HEK293 (cell line): ENCODE results near the gene IFIT5.

ENCODE experiments used
- CTCF ChIA-PET: fragments of 350-600 bp; formaldehyde crosslinking; extraction: SDS; loops from one replicate; lab custom pipeline; 2021; ENCODE audit warnings: antibody characterized with exemption; lab: Yijun Ruan, JAX
- POLR2A ChIA-PET: fragments of 300-600 bp; formaldehyde crosslinking; extraction: SDS; loops from one replicate; lab custom pipeline; 2020; ENCODE audit warnings: antibody characterized with exemption, inconsistent platforms; lab: Yijun Ruan, JAX
- H3K27ac ChIP-seq: fragments of 200-500 bp; sonication (Bioruptor generic); 2 replicates; pipeline ENCODE4 v1.5.1; 2014; ENCODE audit warnings: low read depth, low read length, control low read depth, inconsistent platforms; ENCODE audit errors: extremely low read depth
- H3K36me3 ChIP-seq, 2 experiments: fragments of 200-500 bp in 1 of 2; sonication (Bioruptor generic) in 1 of 2; 1 replicate in 1 of 2; 2 replicates in 1 of 2; pipeline ENCODE4 v1.5.1; 2014 to 2017; ENCODE audit warnings: inconsistent platforms in 2 of 2, low read length in 2 of 2; ENCODE audit not compliant: control insufficient read depth in 2 of 2, insufficient read depth in 1 of 2
- H3K4me1 ChIP-seq: fragments of 200-500 bp; sonication (Bioruptor generic); 2 replicates; pipeline ENCODE4 v1.5.1; 2014; ENCODE audit warnings: mild to moderate bottlenecking, low read length, inconsistent platforms; ENCODE audit not compliant: control insufficient read depth, insufficient read depth
- H3K4me3 ChIP-seq: 2 replicates; pipeline ENCODE4 v1.5.1; 2011; ENCODE audit warnings: low read depth, mild to moderate bottlenecking, control low read depth, low read length, moderate library complexity
- H3K9me3 ChIP-seq: fragments of 200-500 bp; sonication (Bioruptor generic); 2 replicates; pipeline ENCODE4 v1.5.1; 2014; ENCODE audit warnings: low read depth, low read length, inconsistent platforms; ENCODE audit not compliant: control insufficient read depth, insufficient read depth
- CTCF ChIP-seq: fragments of 450-650 bp; formaldehyde crosslinking; IDR thresholded peaks from 2 replicates; pipeline ENCODE4 v1.5.1; 2016; ENCODE audit warnings: missing biosample characterization, missing genetic modification characterization
- GFI1B ChIP-seq: fragments of 450-650 bp; formaldehyde crosslinking; IDR thresholded peaks from 2 replicates; pipeline ENCODE4 v1.5.1; 2016; ENCODE audit warnings: missing biosample characterization, missing genetic modification characterization
- ZBTB20 ChIP-seq: fragments of 450-650 bp; formaldehyde crosslinking; IDR thresholded peaks from 2 replicates; pipeline ENCODE4 v1.5.1; 2016; ENCODE audit warnings: missing biosample characterization, missing genetic modification characterization
- ZBTB44 ChIP-seq: fragments of 450-650 bp; IDR thresholded peaks from 2 replicates; pipeline ENCODE4 v1.5.1; 2018; ENCODE audit warnings: missing biosample characterization, mild to moderate bottlenecking, missing genetic modification characterization
- ZBTB8A ChIP-seq: fragments of 450-650 bp; formaldehyde crosslinking; IDR thresholded peaks from 2 replicates; pipeline ENCODE4 v1.5.1; 2016; ENCODE audit warnings: missing biosample characterization, missing genetic modification characterization
- ZNF239 ChIP-seq: fragments of 450-650 bp; formaldehyde crosslinking; IDR thresholded peaks from 2 replicates; pipeline ENCODE4 v1.5.1; 2016; ENCODE audit warnings: missing biosample characterization, missing genetic modification characterization
- ZNF341 ChIP-seq: fragments of 450-650 bp; formaldehyde crosslinking; IDR thresholded peaks from 2 replicates; pipeline ENCODE4; 2016; ENCODE audit warnings: low read depth, missing biosample characterization, missing genetic modification characterization
- ZNF549 ChIP-seq: fragments of 450-650 bp; IDR thresholded peaks from 2 replicates; pipeline ENCODE4 v1.5.1; 2018; ENCODE audit warnings: missing biosample characterization, missing genetic modification characterization, mild to moderate bottlenecking, inconsistent platforms, moderate library complexity
- ZNF654 ChIP-seq: fragments of 450-650 bp; formaldehyde crosslinking; IDR thresholded peaks from 2 replicates; pipeline ENCODE4 v1.5.1; 2016; ENCODE audit warnings: low read depth, missing biosample characterization, missing genetic modification characterization
- ZNF658 ChIP-seq: fragments of 450-650 bp; formaldehyde crosslinking; IDR thresholded peaks from 2 replicates; pipeline ENCODE4; 2016; ENCODE audit warnings: missing biosample characterization, missing genetic modification characterization
- ZNF701 ChIP-seq: fragments of 450-650 bp; formaldehyde crosslinking; IDR thresholded peaks from 2 replicates; pipeline ENCODE4 v1.5.1; 2016; ENCODE audit warnings: missing biosample characterization, missing genetic modification characterization
- ZSCAN23 ChIP-seq: fragments of 450-650 bp; formaldehyde crosslinking; IDR thresholded peaks from 2 replicates; pipeline ENCODE4 v1.5.1; 2016; ENCODE audit warnings: missing biosample characterization, missing genetic modification characterization
- TF ChIP-seq, protein P1 (sequence below): fragments of 450-650 bp; formaldehyde crosslinking; IDR thresholded peaks from 2 replicates; pipeline ENCODE4 v1.5.0; 2017; ENCODE audit warnings: missing biosample characterization, missing genetic modification characterization, borderline replicate concordance
- TF ChIP-seq, protein P2 (sequence below): sonication (generic); formaldehyde crosslinking; IDR thresholded peaks from 2 replicates; pipeline ENCODE4 v1.8.1; 2022; ENCODE audit warnings: mild to moderate bottlenecking, moderate library complexity, missing genetic modification reagents
- TF ChIP-seq, protein P3 (sequence below): fragments of 450-650 bp; formaldehyde crosslinking; IDR thresholded peaks from 2 replicates; pipeline ENCODE4 v1.5.1; 2016; ENCODE audit warnings: missing biosample characterization, missing genetic modification characterization
- TF ChIP-seq, protein P4 (sequence below): IDR thresholded peaks from 2 replicates; pipeline ENCODE4 v1.6.1; 2011; ENCODE audit warnings: mild to moderate bottlenecking, low read depth, low read length, borderline replicate concordance

The IFIT5 gene

DNA sequence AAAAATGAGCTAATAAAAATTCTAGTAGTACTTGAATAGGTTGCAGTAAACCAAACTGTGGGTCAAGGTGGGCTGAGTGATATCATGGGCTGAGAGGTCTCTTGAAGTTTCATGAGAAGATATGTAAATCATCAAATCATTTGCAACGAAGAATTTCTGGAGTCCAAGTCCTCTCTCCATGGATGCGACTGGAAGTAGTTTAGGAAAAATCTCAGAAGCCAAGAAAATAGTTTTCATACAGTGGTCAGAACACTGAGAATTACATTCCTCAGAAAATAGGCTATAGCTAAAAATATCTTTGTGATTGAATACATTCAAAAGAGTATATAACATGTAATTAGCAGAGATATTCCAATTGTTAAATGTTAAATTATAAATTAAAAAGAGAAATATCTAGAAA is 25.6 kb upstream of the IFIT5 start:
- H3K9me3 ChIP-seq, result no peaks in the 10 kb centered on the region
- TF ChIP-seq ZNF549, result no peak
- no peak for TF ChIP-seq GFI1B (tag by site-specific recombination)
- TF ChIP-seq, all 188 proteins: peak for 0
- ChIA-PET POLR2A (no interaction called here), CTCF (interaction anchor here (0.6 to 2.3 kb wide), 8 partner anchors 19 to 1505 kb away, joined by 3 to 8 read pairs (median 4); partner anchors contain the start of genes HTR7 and LIPA)
- no peak overlapping the region for H3K4me3 ChIP-seq
- H3K36me3 ChIP-seq, result no peaks in the 10 kb centered on the region
- H3K4me1 ChIP-seq, result 0 out of 2 replicates have a peak, but pooled peaks cover 4% of the 10 kb centered on the region
- H3K27ac ChIP-seq, result no peak overlapping the region

- H3K4me3 ChIP-seq, result no peak overlapping the region
- H3K36me3 ChIP-seq, result no peaks in the 10 kb centered on the region
- H3K4me1 ChIP-seq, result 0 out of 2 replicates have a peak, but pooled peaks cover 4% of the 10 kb centered on the region
- H3K9me3 ChIP-seq, result no peaks in the 10 kb centered on the region
- TF ChIP-seq ZNF341 (tag by site-specific recombination), result no peak
- 0 out of 2 replicates have a peak, but pooled peaks have one; percentile 28 for TF ChIP-seq CTCF (tag by site-specific recombination)
- peak; percentile 58 for TF ChIP-seq ZNF654
- ChIA-PET CTCF (interaction anchor here (0.6 to 2.3 kb wide), 10 partner anchors 20 to 1469 kb away, joined by 3 to 8 read pairs (median 4); partner anchors contain the start of genes HTR7 and LIPA), POLR2A (no interaction called here)
- no peak overlapping the region for H3K27ac ChIP-seq
These were observed 25.1 kb upstream of the IFIT5 start for GRCh38 chr10:89389254-89389653.

DNA sequence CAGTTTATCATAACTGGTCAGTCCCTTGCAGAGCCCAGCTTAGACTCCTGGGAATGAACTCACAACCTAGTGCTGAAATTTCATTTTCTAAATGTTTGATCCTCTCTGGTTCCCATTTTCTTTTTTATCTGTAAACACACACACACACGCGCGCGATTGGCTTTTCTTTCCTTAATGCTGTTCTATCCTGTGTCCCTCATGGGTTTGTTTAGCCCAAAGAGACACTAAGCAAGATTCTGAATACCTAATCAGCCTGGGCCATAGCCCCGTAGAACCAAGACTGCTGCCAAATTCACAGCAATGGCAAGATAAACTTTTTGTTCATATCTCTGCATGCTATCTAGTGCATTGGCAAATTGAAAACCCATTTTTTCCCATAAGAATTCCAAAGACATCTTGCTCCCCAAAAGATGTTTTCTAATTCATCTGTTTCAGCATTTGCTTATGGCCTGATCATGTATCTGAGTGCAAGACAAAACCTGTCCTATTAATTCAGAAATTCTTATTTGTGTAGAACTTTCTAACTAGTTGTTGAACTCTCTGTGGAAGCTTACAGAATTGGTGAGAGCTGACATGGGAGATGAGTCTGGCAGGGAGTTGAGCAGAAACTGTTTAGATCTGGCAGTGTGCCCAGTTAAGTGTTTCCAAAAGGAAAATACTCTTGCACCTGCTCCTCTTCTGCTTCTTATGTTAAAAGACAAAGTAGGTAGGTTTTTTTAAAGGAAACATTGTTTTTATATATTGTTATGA is 23.7 kb upstream of the IFIT5 start:
- Histone ChIP-seq H3K4me1 (0 out of 2 replicates have a peak, but pooled peaks cover 4% of the 10 kb centered on the region), H3K9me3 (no peaks in the 10 kb centered on the region), H3K4me3 (no peak overlapping the region), H3K27ac (no peak overlapping the region), H3K36me3 (no peaks in the 10 kb centered on the region)
- TF ChIP-seq ZNF658 (tag by site-specific recombination) (no peak), ZBTB20 (tag by site-specific recombination) (no peak), ZSCAN23 (tag by site-specific recombination) (no peak), ZNF239 (tag by site-specific recombination) (no peak), ZBTB44 (tag by site-specific recombination) (no peak), ZNF701 (tag by site-specific recombination) (no peak), ZBTB8A (no peak)
- TF ChIP-seq, protein P1, sequence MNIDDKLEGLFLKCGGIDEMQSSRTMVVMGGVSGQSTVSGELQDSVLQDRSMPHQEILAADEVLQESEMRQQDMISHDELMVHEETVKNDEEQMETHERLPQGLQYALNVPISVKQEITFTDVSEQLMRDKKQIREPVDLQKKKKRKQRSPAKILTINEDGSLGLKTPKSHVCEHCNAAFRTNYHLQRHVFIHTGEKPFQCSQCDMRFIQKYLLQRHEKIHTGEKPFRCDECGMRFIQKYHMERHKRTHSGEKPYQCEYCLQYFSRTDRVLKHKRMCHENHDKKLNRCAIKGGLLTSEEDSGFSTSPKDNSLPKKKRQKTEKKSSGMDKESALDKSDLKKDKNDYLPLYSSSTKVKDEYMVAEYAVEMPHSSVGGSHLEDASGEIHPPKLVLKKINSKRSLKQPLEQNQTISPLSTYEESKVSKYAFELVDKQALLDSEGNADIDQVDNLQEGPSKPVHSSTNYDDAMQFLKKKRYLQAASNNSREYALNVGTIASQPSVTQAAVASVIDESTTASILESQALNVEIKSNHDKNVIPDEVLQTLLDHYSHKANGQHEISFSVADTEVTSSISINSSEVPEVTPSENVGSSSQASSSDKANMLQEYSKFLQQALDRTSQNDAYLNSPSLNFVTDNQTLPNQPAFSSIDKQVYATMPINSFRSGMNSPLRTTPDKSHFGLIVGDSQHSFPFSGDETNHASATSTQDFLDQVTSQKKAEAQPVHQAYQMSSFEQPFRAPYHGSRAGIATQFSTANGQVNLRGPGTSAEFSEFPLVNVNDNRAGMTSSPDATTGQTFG (tag by site-specific recombination), result no peak
- TF ChIP-seq, protein P2, sequence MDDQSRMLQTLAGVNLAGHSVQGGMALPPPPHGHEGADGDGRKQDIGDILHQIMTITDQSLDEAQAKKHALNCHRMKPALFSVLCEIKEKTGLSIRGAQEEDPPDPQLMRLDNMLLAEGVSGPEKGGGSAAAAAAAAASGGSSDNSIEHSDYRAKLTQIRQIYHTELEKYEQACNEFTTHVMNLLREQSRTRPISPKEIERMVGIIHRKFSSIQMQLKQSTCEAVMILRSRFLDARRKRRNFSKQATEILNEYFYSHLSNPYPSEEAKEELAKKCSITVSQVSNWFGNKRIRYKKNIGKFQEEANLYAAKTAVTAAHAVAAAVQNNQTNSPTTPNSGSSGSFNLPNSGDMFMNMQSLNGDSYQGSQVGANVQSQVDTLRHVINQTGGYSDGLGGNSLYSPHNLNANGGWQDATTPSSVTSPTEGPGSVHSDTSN (CRISPR knock-in tag), result no peak
- TF ChIP-seq, protein P3, sequence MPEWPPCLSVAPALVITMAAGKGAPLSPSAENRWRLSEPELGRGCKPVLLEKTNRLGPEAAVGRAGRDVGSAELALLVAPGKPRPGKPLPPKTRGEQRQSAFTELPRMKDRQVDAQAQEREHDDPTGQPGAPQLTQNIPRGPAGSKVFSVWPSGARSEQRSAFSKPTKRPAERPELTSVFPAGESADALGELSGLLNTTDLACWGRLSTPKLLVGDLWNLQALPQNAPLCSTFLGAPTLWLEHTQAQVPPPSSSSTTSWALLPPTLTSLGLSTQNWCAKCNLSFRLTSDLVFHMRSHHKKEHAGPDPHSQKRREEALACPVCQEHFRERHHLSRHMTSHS, result no peak
- TF ChIP-seq, protein P4, sequence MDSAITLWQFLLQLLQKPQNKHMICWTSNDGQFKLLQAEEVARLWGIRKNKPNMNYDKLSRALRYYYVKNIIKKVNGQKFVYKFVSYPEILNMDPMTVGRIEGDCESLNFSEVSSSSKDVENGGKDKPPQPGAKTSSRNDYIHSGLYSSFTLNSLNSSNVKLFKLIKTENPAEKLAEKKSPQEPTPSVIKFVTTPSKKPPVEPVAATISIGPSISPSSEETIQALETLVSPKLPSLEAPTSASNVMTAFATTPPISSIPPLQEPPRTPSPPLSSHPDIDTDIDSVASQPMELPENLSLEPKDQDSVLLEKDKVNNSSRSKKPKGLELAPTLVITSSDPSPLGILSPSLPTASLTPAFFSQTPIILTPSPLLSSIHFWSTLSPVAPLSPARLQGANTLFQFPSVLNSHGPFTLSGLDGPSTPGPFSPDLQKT, result no peak
- ChIA-PET CTCF (interaction anchor here (0.7 kb wide), 3 partner anchors 9 to 412 kb away, joined by 3 read pairs; no protein-coding TSS in a partner anchor), POLR2A (no interaction called here)
